IPS DF 6.9 (cell line): ENCODE results near the gene ADGRG1.

Experiments used
- DNase-seq: peaks from one replicate; pipeline ENCODE4 v3.0.0-alpha.2; 2013; ENCODE audit warnings: low read depth, low spot score
- H3K27ac ChIP-seq: one replicate; pipeline ENCODE4 v1.5.1; 2013; ENCODE audit warnings: low read length, control low read depth
- H3K27me3 ChIP-seq: 2 replicates; pipeline ENCODE4 v1.6.1; 2013; ENCODE audit warnings: mild to moderate bottlenecking, low read length; ENCODE audit not compliant: control insufficient read depth, insufficient read depth
- H3K36me3 ChIP-seq: 2 replicates; pipeline ENCODE4 v1.6.1; 2013; ENCODE audit warnings: low read length; ENCODE audit not compliant: control insufficient read depth, insufficient read depth
- H3K4me1 ChIP-seq: 2 replicates; pipeline ENCODE4 v1.6.1; 2013; ENCODE audit warnings: low read length; ENCODE audit not compliant: control insufficient read depth, insufficient read depth
- H3K4me3 ChIP-seq: 2 replicates; pipeline ENCODE4 v1.5.1; 2013; ENCODE audit warnings: mild to moderate bottlenecking, low read length
- H3K9me3 ChIP-seq: 2 replicates; pipeline ENCODE4 v1.6.1; 2013; ENCODE audit warnings: low read length, inconsistent platforms; ENCODE audit not compliant: control insufficient read depth, insufficient read depth
- WGBS: extraction: QIAGEN DNeasy Blood & Tissue Kit; methylation state at CpG from one replicate; pipeline ENCODE4 v1.1.7; 2013; ENCODE audit warnings: mixed read lengths, missing lambda C conversion rate; ENCODE audit not compliant: insufficient read length, insufficient coverage; 5-methylcytosine and 5-hydroxymethylcytosine counted together

ADGRG1 gene

DNA sequence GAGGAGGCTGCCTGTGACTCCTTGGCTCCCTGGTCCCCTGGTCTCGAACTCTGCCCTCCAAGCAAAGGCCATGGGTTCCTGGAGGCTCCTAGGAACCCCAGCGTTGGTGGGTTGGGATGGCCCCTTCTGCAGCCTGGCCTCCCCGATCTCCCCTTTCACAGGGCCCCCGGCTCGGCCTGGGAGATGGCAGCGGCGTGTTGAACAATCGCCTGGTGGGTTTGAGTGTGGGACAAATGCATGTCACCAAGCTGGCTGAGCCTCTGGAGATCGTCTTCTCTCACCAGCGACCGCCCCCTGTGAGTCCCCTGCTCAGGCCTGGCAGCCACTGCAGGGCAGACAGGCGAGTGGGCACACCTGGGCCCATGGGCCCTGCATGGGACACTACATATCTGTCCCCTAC lies 50.6 kb downstream of the ADGRG1 start:
- no CpG with 5 or more reads among the region's 12 CpGs for WGBS
- H3K9me3 ChIP-seq, result no peaks in the 10 kb centered on the region
- no peak overlapping the region for H3K27ac ChIP-seq
- no peaks in the 10 kb centered on the region for H3K36me3 ChIP-seq
- DNase-seq, result no peak
- no peaks in the 10 kb centered on the region for H3K27me3 ChIP-seq
- peaks cover 2% of the 10 kb centered on the region; the same call in 1 of the 2 replicates for H3K4me1 ChIP-seq
- no peak overlapping the region for H3K4me3 ChIP-seq

DNA sequence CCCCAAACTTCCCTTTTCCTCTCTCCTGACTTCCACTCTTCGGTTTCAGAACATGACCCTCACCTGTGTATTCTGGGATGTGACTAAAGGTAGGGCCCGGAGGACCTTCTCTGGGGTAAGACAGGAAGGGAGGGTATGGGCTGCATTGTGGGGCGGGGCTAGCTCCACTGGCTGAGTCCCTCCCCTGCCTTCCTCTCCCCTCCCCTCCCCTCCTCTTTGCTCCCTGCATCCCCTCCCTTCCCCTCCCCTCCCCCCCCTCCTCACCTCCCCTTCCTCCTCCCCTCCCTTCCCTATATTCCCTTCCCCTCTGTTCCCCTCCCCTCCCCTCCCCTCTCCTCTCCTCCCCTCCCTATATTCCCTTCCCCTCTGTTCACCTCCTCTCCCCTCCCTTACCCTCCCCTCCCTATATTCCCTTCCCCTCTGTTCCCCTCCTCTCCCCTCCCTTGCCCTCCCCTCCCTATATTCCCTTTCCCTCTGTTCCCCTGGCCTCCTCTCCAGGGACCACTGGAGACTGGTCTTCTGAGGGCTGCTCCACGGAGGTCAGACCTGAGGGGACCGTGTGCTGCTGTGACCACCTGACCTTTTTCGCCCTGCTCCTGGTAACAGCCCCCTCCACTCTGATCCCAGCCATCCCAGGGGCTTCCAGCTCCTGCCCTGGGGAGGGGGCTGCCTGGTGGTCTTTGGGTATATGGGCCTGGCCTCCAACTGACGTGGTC lies 51.5 kb downstream of the ADGRG1 start:
- no peak for DNase-seq
- H3K27ac ChIP-seq, result no peak overlapping the region
- peaks cover 2% of the 10 kb centered on the region; the same call in 1 of the 2 replicates for H3K4me1 ChIP-seq
- no CpG with 5 or more reads among the region's 7 CpGs for WGBS
- no peaks in the 10 kb centered on the region for H3K9me3 ChIP-seq
- H3K27me3 ChIP-seq, result no peaks in the 10 kb centered on the region
- no peaks in the 10 kb centered on the region for H3K36me3 ChIP-seq
- no peak overlapping the region for H3K4me3 ChIP-seq

DNA sequence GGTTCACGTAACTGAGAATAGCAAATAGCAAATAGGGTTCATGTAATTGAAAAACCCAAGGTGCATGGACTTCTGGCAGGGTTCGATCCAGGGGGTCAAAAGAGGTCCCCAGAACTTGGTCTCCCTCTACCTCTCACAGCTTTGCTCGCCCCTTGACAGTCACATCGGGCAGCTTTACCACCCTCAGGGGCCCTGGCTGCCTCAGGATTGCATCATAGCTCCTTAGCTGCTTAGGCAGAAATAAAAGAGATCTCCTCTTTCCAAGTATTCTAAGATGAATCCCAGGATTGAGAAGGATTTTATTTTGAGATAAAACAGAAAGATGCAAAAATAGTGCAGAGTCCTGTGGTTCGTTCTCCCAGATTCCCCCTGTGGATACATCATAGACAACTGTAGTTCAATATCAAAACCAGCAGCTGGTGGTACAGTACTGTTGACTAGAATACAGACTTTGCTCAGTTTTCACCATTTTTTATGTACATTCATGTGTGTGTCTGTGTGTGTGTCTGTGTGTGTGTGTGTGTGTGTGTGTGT lies 52.5 kb downstream of the ADGRG1 start:
- no peak for DNase-seq
- Histone ChIP-seq H3K27me3 (no peaks in the 10 kb centered on the region), H3K36me3 (no peaks in the 10 kb centered on the region), H3K4me3 (no peak overlapping the region), H3K9me3 (no peaks in the 10 kb centered on the region), H3K27ac (no peak overlapping the region), H3K4me1 (peaks cover 2% of the 10 kb centered on the region; the same call in 1 of the 2 replicates)
- WGBS, result no CpG with 5 or more reads among the region's 5 CpGs

DNA sequence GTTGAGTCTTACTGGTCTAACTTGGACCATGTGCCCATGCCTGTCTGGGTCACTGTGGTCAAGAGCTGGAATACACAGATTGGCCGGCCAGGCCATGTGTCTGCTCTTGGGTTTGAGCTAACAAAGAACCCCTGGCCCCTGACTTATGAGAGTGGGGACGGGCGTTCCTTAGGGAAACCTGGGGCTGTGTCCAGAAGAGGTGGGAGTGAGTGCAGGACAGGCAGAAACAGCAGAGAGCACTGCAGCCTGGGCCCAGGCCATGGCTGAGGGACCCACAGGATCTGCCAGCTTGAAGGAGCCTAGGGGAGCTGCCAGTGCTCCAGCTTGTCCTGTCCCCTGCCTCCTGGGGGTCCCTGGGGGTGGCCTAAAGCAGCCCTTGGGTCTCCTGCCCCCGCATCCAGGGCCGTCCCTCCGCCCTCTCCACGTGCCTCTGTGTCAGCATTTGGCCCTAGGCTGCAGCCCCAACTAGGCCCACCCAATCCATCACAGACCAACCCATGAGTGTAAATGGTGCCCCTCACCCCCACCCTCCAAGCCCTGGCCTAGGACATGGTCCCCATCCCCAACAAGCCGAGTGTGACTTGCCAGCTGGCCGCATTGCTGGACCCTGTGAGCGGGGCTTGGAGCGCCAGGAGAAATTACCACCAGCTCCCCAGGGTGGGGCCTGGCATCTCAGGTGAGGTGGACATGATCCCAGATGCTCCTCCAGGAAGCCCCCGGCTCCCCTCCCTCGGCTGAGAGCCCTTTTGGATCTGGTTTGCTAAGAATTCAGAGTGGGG lies 53.7 kb downstream of the ADGRG1 start:
- no peak overlapping the region for H3K4me3 ChIP-seq
- WGBS, result no CpG with 5 or more reads among the region's 13 CpGs
- H3K27me3 ChIP-seq, result no peaks in the 10 kb centered on the region
- peaks cover 2% of the 10 kb centered on the region; the same call in 1 of the 2 replicates for H3K4me1 ChIP-seq
- H3K9me3 ChIP-seq, result no peaks in the 10 kb centered on the region
- no peaks in the 10 kb centered on the region for H3K36me3 ChIP-seq
- DNase-seq, result no peak
- no peak overlapping the region for H3K27ac ChIP-seq

DNA sequence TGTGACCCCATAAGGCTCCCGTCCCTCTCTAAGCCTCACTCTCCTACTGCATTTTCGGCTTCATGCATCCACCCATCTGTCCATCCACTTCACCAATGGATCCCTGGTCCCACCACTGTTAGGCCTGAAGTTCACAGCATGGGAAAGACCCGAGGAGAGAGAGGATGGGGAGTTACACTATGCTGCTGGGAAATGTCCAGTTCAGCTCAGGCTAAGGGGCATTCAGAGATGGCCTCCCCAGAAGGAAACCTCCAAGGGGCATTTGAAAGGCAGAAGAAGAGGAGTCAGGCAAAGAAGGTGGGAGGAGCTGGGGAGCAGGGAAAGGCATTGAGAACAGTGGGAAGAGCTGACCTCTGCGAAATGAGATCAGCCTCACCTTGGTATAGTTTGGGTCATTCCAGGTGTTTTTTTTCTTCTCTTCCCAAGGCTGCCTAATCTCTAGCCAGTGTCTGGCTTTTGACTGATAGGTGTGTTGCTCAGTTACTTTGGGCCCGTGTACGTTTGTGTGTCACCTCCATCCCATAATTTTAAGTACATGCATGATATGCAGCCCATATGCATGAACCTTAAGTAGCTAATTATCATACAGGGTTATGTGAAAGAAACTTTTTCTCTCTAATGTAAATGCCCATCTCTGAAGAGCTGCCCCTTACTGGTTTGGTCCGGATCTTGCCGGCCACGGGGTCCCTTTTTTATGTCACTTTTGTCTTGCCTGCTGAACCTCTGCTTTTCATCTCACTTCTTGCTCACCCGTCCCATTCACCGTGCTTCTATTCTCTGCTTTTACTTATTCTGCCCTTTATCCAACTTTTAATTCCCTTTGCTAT lies 54.6 kb downstream of the ADGRG1 start:
- no CpG with 5 or more reads among the region's 11 CpGs for WGBS
- Histone ChIP-seq H3K27me3 (no peaks in the 10 kb centered on the region), H3K9me3 (no peaks in the 10 kb centered on the region), H3K36me3 (no peaks in the 10 kb centered on the region), H3K4me1 (no peaks in the 10 kb centered on the region; the same call in 1 of the 2 replicates), H3K27ac (no peak overlapping the region), H3K4me3 (no peak overlapping the region)
- DNase-seq, result no peak

DNA sequence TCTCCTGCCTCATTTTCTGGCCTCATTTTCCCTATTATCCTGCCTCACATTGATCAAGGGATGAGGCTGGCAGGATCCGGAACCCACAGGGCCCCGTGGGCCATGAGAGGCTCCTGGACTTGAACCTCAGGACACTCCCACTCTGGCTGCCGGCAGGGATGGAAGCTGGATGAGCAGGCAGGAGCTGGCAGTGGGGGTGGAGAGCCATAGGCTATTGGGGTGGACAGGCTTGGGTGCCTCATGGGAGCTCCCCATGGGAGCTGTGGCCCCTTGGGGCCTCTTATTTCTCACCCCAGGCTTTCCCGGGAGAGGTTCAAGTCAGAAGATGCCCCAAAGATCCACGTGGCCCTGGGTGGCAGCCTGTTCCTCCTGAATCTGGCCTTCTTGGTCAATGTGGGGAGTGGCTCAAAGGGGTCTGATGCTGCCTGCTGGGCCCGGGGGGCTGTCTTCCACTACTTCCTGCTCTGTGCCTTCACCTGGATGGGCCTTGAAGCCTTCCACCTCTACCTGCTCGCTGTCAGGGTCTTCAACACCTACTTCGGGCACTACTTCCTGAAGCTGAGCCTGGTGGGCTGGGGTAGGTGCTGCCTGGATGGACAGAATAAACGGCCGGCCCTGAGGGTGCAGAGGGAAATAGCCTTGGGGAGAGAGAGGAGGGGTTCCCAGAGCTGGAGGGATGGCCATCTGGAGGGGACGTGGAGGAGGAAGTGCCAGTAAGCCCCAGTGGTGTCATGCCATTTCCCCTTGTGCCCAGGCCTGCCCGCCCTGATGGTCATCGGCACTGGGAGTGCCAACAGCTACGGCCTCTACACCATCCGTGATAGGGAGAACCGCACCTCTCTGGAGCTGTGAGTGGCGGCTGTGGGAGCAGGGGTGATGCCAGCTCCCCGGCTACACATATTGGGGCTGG lies 55.5 kb downstream of the ADGRG1 start:
- Histone ChIP-seq H3K36me3 (no peaks in the 10 kb centered on the region), H3K9me3 (no peaks in the 10 kb centered on the region), H3K27ac (no peak overlapping the region), H3K4me3 (no peak overlapping the region), H3K27me3 (no peaks in the 10 kb centered on the region), H3K4me1 (no peaks in the 10 kb centered on the region)
- WGBS, result no CpG with 5 or more reads among the region's 18 CpGs
- no peak for DNase-seq

DNA sequence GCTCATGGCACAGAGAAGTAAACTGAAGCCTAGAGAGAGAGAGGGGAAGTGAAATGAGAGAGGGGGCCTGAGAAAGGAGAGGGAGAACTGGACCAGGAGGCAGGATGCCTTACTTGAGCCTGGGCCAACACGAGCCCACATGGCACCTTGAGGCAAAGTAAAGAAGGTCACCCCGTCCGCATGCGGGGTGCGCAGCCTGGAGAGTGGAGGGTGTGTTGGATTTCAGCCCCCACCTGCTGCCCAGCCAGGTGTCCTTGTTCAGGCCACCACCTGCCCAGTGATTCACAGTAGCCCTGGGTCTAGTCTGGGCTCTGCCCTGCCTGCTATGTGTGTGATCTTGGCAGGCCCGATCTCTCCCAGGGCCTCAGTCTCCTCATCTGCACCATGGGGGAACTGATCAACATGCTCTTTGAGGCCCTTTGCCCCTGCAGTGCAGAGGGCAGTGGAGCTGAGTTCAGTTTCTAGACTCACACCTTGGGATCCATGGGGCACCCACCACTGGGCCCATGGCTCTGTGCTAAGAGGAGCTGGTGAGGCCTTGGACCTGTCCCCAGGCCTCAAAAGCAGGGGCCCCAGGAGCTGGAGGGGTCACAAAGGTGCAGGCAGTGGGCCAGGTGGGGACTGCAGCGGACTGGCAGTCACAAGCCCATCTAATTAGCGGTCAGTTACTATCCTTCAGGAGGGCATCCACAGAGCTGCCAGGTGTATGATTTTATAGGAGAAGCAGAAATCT lies 56.4 kb downstream of the ADGRG1 start:
- no peaks in the 10 kb centered on the region for H3K9me3 ChIP-seq
- WGBS, result no CpG with 5 or more reads among the region's 8 CpGs
- no peak for DNase-seq
- H3K4me3 ChIP-seq, result no peak overlapping the region
- no peak overlapping the region for H3K27ac ChIP-seq
- no peaks in the 10 kb centered on the region for H3K27me3 ChIP-seq
- H3K36me3 ChIP-seq, result no peaks in the 10 kb centered on the region
- H3K4me1 ChIP-seq, result peaks cover 1% of the 10 kb centered on the region; the same call in 1 of the 2 replicates

DNA sequence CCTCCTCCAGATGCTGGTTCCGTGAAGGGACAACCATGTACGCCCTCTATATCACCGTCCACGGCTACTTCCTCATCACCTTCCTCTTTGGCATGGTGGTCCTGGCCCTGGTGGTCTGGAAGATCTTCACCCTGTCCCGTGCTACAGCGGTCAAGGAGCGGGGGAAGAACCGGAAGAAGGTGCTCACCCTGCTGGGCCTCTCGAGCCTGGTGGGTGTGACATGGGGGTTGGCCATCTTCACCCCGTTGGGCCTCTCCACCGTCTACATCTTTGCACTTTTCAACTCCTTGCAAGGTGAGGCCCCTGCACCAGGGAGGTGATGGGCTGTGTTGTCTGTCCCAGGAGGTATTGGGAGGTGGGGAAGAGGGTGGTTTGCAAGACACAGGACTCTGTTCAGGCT lies 57.2 kb downstream of the ADGRG1 start:
- H3K27ac ChIP-seq, result no peak overlapping the region
- H3K4me3 ChIP-seq, result no peak overlapping the region
- no peak for DNase-seq
- H3K4me1 ChIP-seq, result peaks cover 2% of the 10 kb centered on the region; the same call in 1 of the 2 replicates
- no peaks in the 10 kb centered on the region for H3K27me3 ChIP-seq
- H3K36me3 ChIP-seq, result no peaks in the 10 kb centered on the region
- no CpG with 5 or more reads among the region's 11 CpGs for WGBS
- no peaks in the 10 kb centered on the region for H3K9me3 ChIP-seq

DNA sequence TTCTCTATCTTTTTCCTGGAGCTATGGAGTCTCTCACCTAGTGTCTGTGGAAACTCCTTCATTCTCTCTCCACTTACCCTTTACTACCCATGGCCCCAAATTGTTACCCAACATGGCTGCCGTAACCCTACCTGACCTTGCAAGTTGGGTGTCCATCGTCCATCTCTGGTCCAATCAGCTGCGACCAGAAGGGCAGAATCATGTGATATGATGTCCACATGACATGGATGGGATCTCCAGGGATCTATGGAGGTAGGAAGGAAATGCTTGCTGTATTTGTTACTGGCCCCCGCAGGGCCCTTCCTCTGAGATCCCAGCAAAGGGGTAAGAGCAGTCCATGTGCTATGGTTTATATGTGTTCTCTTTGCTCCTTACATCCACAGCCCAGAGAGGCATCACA lies 58.1 kb downstream of the ADGRG1 start:
- no peak for DNase-seq
- H3K36me3 ChIP-seq, result no peaks in the 10 kb centered on the region
- no CpG with 5 or more reads among the region's 4 CpGs for WGBS
- H3K4me3 ChIP-seq, result no peak overlapping the region
- H3K27me3 ChIP-seq, result no peaks in the 10 kb centered on the region
- H3K27ac ChIP-seq, result no peak overlapping the region
- no peaks in the 10 kb centered on the region for H3K9me3 ChIP-seq
- peaks cover 2% of the 10 kb centered on the region; the same call in 1 of the 2 replicates for H3K4me1 ChIP-seq
